Calu3 (cell line): ENCODE measurements around the gene TRIM50. TPM values are rescaled to one million over a fixed set of nuclear protein-coding genes. Genes with fewer than 3 reads are reported as not detected.
"Not testable (repeated sequence)": the region's sequence is repeated elsewhere in the genome, so short reads cannot be mapped to it uniquely, and the experiment has no call there.

Source experiments
- BruUV-seq: library from RNA; stranded (reverse); fragments of 400-500 nt; replicated peaks from 2 replicates; lab custom pipeline; 2021; lab: Mats Ljungman, UMichigan
- CTCF ChIA-PET: fragments of 300-600 bp; sonication (Branson Sonifier 250); formaldehyde crosslinking; loops from one replicate; lab custom pipeline; 2022; ENCODE audit warnings: antibody characterized with exemption; lab: Charles Lee
- DNase-seq: peaks from one replicate; pipeline ENCODE4 v3.0.0; 2022
- H3K27ac Mint-ChIP-seq: one replicate; pipeline ENCODE4 v1.8.0; 2022; ENCODE audit warnings: mixed read lengths; ENCODE audit not compliant: unreplicated experiment
- H3K27me3 Mint-ChIP-seq: one replicate; pipeline ENCODE4 v1.8.0; 2022; ENCODE audit warnings: mixed read lengths; ENCODE audit not compliant: unreplicated experiment
- H3K36me3 Mint-ChIP-seq: one replicate; pipeline ENCODE4 v1.8.0; 2022; ENCODE audit warnings: mild to moderate bottlenecking, moderate library complexity, mixed read lengths; ENCODE audit not compliant: insufficient read depth, unreplicated experiment
- H3K4me1 Mint-ChIP-seq: one replicate; pipeline ENCODE4 v1.8.0; 2022; ENCODE audit warnings: mild to moderate bottlenecking, low read depth, mixed read lengths; ENCODE audit not compliant: unreplicated experiment
- H3K4me3 Mint-ChIP-seq: one replicate; pipeline ENCODE4 v1.8.0; 2022; ENCODE audit warnings: mild to moderate bottlenecking, low read depth, moderate library complexity, mixed read lengths; ENCODE audit not compliant: unreplicated experiment
- H3K9me3 Mint-ChIP-seq: one replicate; pipeline ENCODE4 v1.8.0; 2022; ENCODE audit warnings: low read depth, mixed read lengths; ENCODE audit not compliant: unreplicated experiment
- intact Hi-C: fragments of 100-400 bp; cut with micrococcal nuclease; formaldehyde crosslinking; loops from one replicate; pipeline ENCODE4 v1.10.0; 2022; ENCODE audit not compliant: unreplicated experiment
- total RNA-seq: library from RNA; stranded (reverse); gene quantifications from 2 replicates; pipeline ENCODE4 v1.2.3, GENCODE V29; 2022
- TF ChIP-seq, protein P1 (sequence below): fragments of 200-600 bp; IDR thresholded peaks from one replicate; pipeline ENCODE4 v1.8.0; 2022; ENCODE audit warnings: antibody characterized with exemption; ENCODE audit not compliant: unreplicated experiment

The TRIM50 gene
- total RNA-seq, 1 experiment from 2014 or later: not detected

GRCh38 chr7:73308074-73308664 is 19.7 kb downstream of the TRIM50 start:
- H3K27me3 Mint-ChIP-seq: no peaks in the 10 kb centered on the region
- TSS peak; percentile 54 for BruUV-seq
- no peaks in the 10 kb centered on the region for H3K9me3 Mint-ChIP-seq
- no peak overlapping the region for H3K27ac Mint-ChIP-seq
- H3K36me3 Mint-ChIP-seq: peaks cover 18% of the 10 kb centered on the region
- H3K4me3 Mint-ChIP-seq: peak overlapping the region; percentile 74
- peaks cover 10% of the 10 kb centered on the region for H3K4me1 Mint-ChIP-seq
- CTCF ChIA-PET: no interaction called here
- TF ChIP-seq, protein P1, sequence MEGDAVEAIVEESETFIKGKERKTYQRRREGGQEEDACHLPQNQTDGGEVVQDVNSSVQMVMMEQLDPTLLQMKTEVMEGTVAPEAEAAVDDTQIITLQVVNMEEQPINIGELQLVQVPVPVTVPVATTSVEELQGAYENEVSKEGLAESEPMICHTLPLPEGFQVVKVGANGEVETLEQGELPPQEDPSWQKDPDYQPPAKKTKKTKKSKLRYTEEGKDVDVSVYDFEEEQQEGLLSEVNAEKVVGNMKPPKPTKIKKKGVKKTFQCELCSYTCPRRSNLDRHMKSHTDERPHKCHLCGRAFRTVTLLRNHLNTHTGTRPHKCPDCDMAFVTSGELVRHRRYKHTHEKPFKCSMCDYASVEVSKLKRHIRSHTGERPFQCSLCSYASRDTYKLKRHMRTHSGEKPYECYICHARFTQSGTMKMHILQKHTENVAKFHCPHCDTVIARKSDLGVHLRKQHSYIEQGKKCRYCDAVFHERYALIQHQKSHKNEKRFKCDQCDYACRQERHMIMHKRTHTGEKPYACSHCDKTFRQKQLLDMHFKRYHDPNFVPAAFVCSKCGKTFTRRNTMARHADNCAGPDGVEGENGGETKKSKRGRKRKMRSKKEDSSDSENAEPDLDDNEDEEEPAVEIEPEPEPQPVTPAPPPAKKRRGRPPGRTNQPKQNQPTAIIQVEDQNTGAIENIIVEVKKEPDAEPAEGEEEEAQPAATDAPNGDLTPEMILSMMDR: no peak
- intact Hi-C loops: no loop called here
- peak; percentile 10 for DNase-seq

GRCh38 chr7:73307436-73307835 is 20.4 kb downstream of the TRIM50 start:
- no peak for DNase-seq
- CTCF ChIA-PET: no interaction called here
- Mint-ChIP-seq H3K27ac (no peak overlapping the region), H3K9me3 (no peaks in the 10 kb centered on the region), H3K4me1 (peaks cover 10% of the 10 kb centered on the region), H3K4me3 (peak overlapping the region; percentile 74), H3K36me3 (peaks cover 18% of the 10 kb centered on the region), H3K27me3 (no peaks in the 10 kb centered on the region)
- TF ChIP-seq, protein P1: no peak
- intact Hi-C loops: no loop called here
- BruUV-seq: no TSS peak

- peaks cover 18% of the 10 kb centered on the region for H3K36me3 Mint-ChIP-seq
These were observed 23.1 kb downstream of the TRIM50 start for GRCh38 chr7:73304612-73305387.

DNA sequence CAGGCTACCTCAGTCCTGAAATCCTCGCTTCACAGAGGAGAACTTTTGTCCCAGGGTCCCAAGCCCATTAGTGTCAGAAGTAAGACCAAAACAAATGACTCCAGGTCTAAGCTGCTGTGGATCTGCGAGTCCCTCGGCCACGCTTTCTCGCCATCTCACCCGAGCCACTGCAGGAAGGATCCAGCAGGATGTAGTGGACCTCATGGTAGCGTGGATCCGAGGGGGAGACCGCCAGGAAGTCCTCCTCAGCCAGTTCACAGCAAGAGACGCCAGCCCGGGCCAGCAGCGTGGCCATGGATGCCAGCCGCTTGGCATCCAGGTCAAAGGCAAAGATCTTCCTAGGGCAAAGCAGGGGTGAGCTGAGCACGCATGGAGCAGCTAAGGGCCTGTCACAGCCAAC is 23.8 kb downstream of the TRIM50 start:
- Mint-ChIP-seq H3K27ac (no peak overlapping the region), H3K36me3 (peaks cover 18% of the 10 kb centered on the region), H3K4me3 (no peak overlapping the region), H3K4me1 (peaks cover 10% of the 10 kb centered on the region), H3K9me3 (no peaks in the 10 kb centered on the region), H3K27me3 (no peaks in the 10 kb centered on the region)
- intact Hi-C loops: no loop called here
- DNase-seq: no peak
- CTCF ChIA-PET: no interaction called here
- BruUV-seq: no TSS peak
- TF ChIP-seq, protein P1: no peak

More at GRCh38 chr7:73304612-73305387, 23.1 kb downstream of the TRIM50 start:
- intact Hi-C loops, H3K9me3 Mint-ChIP-seq, BruUV-seq, H3K27me3 Mint-ChIP-seq, H3K4me3 Mint-ChIP-seq, DNase-seq, H3K27ac Mint-ChIP-seq, CTCF ChIA-PET: not testable (repeated sequence)
- peaks cover 10% of the 10 kb centered on the region for H3K4me1 Mint-ChIP-seq
